ENCODE results near the gene SERPINB3.
"Not testable (repeated sequence)": the region's sequence is repeated elsewhere in the genome, so short reads cannot be mapped to it uniquely, and the experiment has no call there.

The SERPINB3 gene

GRCh38 chr18:63644694-63645093, 17.0 kb downstream of the SERPINB3 start:
- not testable (repeated sequence) for DNase-seq

GRCh38 chr18:63644142-63644541, 17.6 kb downstream of the SERPINB3 start, which contains the start of gene SERPINB4:
Gene SERPINB4 (minus strand): TSS chr18:63644256. CDS start chr18:63643577, 679 bp downstream.
- not testable (repeated sequence) for DNase-seq

- not testable (repeated sequence) for DNase-seq
Observed at GRCh38 chr18:63642668-63643356, 18.9 kb downstream of the SERPINB3 start.

- not testable (repeated sequence) for DNase-seq
Observed at GRCh38 chr18:63641157-63641680, 20.5 kb downstream of the SERPINB3 start.

GRCh38 chr18:63637703-63638102, 24.0 kb downstream of the SERPINB3 start:
- no peak for DNase-seq

GRCh38 chr18:63627819-63628218, 33.9 kb downstream of the SERPINB3 start:
- no peak for DNase-seq

GRCh38 chr18:63626431-63626830, 35.3 kb downstream of the SERPINB3 start:
- DNase-seq, result no peak

GRCh38 chr18:63624863-63625262, 36.8 kb downstream of the SERPINB3 start:
- no peak for DNase-seq

- DNase-seq, result no peak
Observed at GRCh38 chr18:63619661-63620060, 42.0 kb downstream of the SERPINB3 start.

- DNase-seq, result no peak
Observed at GRCh38 chr18:63617915-63618234, 43.8 kb downstream of the SERPINB3 start.

GRCh38 chr18:63617049-63617914, 44.4 kb downstream of the SERPINB3 start:
- DNase-seq, result no peak

- DNase-seq, result no peak
Observed at GRCh38 chr18:63613420-63613819, 48.3 kb downstream of the SERPINB3 start.

- no peak for DNase-seq
Observed at GRCh38 chr18:63606526-63606925, 55.2 kb downstream of the SERPINB3 start.
